ENCODE results near the gene KCNQ2.

KCNQ2 gene

DNA sequence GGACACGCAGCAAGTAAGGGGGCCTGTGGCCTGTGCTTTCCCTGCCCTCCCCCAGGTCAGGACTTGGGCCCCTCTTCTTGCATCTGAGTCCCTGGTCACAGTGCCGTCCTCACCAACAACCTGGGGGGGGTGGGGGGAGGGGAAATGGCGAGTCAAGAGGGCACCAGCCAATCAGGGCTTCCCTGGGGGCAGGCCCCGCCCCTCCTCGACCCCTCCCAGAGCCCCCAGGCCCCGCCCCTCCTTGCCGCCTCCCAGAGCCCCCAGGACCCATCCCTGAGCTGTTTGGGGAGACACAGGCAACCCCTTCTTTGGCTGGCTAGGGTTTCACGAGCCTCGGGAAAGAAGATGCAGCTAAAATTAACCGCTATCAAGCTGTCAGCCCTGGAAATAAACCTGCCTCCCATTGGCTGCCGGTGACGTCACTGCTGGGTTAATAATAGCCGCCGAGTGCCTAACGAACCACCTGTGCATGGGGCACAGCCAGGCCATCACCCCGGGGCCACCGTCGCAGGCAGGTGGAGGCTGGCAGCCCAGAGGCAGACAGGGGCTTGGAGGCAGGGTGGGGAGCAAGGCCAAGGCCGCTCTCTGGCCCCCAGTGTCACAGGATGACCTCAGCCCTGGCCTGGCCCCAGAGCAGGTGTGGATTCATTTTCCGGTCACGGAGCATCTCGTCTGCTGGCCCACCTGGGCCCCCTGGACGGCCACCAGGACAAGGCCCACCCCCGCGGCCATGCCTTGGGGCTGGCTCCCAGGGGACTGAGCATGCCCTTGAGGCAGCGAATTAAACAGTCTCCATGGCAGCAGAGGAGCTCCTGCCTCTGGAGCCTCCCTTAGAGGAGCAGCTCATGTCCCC is 29.6 kb upstream of the KCNQ2 start:
- DNase-seq: no peak

DNA sequence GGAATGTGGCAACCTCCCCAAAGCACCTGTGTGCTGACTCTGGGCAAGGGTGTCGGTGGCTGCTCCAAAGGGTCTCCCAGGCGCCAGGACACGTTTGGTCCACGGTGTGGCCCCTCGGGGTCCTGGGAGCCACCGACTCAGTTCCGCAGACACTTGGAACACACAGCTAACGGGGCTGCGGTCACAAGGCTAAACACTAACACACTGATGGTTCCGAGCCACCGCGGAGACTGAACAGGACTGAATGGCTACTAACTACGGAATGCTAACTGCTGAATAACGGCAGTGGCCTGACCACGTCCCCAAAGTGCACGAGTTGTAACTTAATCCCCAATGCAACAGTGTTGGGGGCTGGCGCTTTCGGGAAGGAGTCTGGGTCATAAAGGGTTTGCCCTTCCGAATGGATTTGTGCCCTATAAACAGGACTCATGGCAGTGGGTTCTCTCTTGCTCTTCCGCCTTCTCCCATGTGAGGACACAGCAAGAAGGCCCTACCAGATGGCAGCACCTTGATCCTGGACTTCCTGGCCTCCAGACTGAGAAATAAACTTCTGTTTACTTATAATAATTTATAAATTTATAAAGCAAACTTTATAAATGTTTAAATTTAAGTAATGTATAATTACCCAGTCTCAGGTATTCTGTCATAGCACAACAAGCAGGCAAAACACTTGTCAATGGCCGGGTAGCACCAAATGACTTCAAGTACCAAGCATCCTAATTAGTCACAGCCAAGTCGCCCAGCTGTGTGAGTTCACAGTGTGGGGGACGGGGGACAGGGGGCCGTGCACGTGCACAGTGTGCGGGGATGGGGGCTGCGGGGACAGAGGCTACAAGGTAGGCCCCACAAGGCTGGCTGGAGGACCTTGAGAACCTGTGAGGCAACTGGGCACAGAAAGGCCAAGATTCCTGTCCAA is 28.7 kb upstream of the KCNQ2 start:
- DNase-seq: no peak

DNA sequence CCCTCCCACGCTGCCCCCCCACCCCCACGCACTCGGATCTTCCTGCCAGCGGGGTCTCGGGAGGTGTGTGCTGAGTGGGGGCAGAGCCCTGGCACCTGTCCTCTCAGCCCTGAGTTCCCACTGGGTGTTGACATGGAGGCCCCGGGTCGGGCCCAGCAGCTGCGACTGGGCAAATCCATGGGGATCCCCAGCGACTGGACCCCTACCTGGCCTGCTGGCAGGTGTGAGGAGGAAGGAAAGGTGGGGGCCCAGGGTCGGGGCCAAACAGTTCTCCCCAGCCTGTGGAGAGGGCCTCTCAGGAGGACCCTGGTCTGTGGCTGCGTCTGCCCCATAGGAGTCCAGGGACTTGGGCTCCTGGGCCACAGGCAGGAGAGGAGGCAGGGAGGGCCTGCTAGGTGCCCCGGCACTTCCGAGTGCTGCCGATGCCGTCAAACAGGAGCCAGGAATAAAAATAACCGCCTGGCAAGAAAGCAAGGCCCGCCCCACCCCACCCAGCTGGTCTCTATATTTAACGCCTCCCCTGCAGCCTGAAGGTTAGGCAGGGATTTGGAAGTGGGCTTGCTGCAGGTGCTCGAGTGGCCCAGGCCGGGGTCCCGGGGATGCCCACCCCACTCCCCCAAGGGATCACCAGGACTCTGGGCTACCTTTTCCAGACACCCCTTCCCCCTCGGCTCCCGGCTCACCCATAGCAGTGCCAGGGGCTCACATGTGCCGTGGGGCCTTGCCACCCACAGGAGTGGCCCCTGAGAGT is 27.9 kb upstream of the KCNQ2 start:
- no peak for DNase-seq

DNA sequence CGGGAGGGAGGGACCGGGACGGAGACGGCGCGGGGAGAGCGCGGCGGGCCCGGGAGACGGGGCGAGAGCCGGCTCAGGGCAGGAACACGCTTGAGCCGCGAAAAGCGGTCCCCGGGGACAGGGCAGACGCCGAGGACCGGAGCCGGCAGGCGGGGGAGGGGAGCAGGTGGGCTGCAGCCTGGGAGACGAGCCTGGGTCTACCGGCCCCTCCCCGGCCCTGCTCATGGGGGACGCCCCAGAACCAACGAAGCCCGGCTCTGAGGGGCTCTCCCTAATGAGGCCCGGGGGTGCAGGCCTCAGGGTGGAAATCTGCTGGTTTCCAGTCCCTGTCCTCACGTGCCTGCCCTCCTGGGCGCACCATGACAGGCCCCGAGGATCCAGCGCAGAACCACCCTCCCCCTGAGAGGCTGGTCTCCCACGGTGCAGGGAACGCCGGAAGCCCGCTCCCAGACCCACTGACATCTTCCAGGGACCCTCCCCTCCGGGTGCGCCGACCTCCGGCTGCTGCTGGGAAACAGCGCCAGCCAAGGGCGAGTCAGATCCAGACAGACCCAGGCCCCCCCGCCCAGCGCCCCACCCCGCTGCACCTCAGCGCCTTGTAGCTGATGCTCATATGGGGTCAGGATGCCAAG is 27.0 kb upstream of the KCNQ2 start:
- DNase-seq: no peak

DNA sequence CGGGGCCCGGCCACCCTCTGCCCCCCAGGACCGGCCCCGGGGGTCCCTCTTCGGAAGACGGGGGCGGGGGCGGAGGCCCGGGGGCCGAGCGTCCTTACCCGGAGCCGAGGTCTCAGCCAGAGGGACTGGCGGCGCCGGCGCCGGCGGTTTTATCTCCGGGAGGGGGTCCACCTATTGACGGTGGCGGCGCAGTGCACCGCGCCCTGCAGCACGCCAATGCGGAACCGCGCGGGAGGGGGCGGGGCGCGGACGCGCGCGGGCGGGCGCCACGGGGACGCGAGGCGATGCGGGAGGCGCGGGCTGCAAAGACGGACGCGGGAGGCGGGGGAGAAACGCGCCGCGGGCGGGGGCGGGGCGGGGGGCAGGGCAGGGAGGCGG is 26.5 kb upstream of the KCNQ2 start, which contains the start of gene EEF1A2:
Gene EEF1A2 (minus strand): TSS at position 124 of the 378 bp plus-strand sequence. CDS start 1,320 bp downstream, outside the sequence.
- no peak for DNase-seq

DNA sequence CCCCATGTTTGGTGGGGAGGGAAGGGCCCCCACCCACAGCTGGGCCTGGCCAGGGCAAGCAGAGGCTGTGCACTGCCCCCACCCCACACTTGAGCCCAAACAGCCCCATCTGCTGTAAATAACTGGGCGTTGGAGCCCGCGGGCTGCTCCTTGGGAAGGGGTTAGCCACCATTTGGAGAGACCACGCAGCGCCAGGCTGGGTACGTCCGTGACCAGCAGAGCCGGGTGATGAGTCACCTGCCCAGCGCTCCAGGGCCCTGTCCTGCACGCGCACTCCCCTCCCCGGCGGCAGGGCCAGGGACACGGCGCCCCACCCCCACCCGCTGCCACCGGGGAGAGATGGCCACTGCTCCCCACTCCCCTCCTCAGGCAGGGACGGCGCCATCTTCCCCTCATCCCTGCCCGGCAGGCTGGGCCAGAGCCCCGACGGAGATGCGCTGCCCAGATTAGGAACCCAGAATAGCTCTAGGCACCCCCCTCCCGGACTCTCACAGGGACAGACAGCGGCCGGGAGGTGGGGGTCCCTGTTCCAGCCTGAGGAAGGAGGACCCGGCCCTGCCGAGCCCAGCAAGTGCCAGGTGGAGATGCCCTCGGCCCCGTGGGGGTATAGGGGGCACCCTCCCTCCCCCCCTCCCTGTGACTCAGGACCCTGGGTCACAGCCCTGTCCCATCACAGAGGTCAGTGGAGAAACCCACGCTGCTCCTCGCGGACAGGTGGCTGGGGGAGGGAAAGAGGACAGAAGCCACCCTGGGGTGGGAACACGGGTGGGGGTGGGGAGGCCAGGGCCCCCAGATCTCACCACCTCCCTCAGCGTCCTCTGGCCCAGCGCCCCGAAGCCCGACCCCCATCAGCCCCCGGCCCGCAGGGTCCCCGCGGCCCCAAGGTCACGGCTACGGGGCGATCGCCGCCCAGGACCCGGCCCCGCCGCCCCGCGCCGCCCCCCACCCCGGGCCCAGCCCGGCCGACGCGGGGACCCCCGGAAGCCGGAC is 25.8 kb upstream of the KCNQ2 start:
- no peak for DNase-seq

DNA sequence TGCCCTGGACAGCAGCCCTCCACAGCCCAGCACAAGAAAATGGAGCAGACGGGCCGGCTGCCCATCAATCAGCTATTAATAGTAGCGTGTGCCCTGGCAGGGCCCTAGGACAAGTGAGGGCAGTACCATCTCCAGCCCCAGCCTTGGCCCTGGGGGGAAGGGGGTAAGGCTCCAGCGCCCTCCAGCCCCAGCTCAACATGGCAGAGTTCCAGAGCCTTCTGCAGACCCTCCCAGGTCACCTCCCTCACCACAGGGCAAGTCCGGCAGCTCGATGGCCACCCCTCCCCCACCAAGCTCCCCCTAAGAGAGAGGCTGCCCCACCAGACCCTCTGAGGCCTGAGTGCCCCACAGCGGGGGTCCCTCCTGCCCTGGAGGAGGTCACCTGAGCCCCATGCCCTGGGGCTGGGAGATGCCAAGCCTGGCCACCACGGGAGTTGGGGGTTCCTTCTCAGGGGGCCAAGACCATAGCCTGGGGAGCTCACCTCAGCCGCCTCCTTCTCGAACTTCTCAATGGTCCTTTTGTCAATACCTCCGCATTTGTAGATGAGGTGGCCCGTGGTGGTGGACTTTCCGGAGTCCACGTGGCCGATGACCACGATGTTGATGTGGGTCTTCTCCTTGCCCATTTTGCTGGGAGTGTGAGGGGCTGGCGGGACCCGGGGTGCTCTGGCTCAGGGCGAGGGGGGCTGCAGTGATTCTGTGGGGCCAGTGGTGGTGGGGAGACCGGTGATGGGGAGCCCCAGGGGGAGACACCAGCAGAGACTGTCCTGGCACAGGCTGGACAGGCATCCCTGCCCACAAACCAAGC is 24.9 kb upstream of the KCNQ2 start:
- no peak for DNase-seq

DNA sequence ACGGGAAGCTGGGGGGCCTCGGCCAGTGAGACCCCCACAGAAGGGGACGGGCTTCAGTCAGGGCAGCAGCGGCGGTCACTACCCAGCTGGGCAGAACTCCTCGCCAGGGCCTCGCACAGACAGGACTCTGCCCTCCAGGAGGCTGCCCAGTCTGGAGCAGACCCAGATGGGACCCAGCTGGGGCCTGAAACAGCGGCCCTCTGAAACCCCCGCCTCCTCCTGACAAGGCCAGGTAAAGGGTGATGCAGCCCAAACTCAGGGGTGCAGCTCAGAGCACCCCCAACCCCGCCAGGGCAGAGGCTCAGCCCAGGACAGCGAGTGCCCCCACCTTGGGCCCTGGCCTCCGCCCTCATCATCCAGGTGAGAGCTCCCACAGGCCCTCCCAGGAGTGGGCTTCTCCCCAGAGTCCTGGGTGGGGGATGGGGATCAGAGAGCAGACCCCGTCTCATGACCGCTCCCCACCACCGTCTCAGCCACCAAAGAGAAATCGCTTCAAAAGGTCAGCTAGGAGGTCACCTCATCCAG is 24.2 kb upstream of the KCNQ2 start:
- DNase-seq: no peak

DNA sequence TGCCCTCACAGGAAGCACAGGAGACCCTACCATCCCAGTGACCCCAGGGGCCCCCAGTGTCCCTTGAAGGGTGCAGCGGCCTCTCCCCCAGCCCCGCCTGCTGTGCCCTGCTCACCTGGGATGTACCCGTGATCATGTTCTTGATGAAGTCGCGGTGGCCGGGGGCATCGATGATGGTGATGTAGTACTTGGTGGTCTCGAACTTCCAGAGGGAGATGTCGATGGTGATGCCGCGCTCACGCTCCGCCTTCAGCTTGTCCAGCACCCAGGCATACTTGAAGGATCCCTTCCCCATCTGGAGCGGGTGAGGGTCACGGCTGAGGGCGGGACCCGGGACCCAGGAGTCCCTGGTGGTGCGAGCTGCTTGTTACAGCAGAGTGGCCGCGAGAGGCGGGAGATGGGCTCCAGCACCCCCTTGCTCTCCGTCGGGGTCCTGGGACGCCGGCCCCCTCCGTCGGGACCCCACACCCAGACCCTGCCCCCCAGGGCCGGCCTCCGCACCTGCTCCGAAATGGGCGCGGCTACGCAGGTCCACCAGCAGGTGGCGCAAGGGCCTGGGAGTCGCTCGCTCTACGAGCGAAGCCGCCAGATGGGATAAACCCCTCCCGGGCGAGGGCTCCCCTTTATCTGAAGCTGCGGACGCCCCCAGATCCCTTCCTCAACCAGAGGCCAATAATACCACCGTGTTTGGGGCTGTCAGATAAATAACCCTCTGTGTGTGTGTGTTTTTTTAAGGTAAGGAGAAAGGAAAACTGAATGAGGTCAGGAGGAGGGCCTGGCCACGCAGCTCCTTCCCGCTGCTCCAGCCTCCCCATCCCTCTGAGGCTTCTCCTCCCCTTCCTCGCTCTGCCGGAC is 23.5 kb upstream of the KCNQ2 start:
- no peak for DNase-seq

DNA sequence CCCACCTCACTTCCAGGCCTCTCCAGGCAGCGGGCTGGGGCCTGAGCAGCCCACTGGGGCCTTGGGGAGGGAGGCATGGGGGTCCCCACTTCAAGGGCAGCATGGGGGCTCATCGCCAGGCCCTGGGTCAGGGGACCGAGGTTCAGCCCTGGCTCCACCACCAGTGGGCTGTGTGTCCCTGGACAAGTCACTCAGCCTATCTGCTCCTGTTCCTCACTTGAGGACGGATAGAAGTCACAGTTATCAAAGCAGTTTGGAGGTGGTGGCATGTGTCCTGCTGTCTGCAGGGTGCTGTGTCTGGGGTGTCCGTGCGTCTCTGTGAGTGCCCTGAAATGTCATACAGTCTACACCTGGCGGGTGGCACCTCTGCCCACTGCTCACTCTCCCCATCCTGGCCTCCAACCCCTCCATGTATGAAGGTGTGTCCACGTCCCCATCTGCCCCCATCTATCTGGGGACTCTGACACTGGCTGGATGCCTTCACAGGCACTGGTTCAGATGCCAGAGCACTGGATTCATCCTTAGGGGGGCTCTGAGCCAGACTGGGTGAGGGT is 22.8 kb upstream of the KCNQ2 start:
- no peak for DNase-seq

DNA sequence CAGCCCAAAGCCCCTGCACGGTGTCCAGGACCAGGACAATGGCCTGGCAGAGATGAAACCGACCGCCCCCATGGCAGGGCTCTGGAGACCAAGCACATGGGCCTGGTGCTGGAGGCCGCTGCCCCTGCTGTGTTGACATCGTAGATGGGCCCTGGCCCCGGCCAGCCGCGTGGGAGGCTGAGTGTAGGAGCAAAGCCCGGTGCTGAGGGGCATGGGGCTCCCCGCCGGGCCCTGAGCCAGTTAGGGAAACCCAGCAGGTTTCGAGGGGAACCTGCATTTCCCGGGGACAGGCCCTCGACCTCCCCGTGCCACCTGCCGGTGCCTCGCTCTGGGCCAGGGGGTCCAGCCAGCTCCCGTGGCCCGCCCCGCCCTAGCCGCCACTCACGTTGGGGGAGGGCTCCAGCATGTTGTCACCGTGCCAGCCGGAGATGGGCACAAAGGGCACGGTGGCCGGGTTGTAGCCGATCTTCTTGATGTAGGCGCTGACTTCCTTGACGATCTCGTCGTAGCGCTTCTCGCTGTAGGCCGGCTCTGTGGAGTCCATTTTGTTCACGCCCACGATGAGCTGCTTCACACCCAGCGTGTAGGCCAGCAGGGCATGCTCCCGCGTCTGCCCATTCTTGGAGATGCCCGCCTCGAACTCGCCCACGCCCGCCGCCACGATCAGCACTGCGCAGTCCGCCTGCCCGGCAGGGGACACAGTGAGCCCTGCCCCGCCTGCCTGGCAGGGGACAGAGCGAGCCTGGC is 22.1 kb upstream of the KCNQ2 start:
- DNase-seq: no peak

DNA sequence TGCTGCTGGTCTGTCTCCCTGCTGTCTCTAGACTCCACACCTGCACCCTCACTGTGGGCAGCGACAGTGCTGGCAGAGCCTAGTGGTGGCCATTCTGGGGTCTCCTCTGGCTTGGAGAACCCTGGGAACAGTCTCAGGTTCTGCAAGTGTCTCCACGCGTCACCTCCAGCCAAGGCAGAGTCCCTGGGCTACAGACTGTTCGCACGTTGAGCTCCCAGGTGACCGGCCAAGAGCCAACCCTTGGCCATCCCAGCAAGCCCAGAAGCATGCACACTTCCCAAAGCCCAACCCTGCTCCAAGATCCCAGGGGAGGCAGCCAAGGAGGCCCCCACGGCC is 21.6 kb upstream of the KCNQ2 start:
- DNase-seq: no peak

DNA sequence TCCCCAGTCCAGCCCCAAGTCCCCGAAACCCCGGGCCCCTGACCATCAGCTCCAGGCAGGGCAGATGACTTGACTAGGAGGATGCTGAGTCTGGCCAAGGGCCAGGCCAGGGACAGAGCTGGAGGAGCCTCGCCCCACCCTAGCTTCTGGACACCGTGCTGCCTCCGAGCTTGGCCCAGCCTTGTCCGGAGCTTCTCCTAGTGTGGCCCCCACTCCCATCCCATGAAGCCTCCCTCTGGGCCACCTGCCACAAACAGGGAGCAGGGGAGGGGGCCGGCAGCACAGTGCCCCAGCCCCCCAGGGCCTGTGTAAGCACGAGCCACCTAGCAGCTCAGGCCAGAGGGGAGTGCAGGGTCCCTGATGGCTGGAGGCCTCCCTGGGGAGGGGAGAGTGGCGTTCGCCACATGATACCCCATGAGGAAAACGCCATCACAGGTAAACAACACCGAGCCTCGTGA is 21.1 kb upstream of the KCNQ2 start:
- no peak for DNase-seq

DNA sequence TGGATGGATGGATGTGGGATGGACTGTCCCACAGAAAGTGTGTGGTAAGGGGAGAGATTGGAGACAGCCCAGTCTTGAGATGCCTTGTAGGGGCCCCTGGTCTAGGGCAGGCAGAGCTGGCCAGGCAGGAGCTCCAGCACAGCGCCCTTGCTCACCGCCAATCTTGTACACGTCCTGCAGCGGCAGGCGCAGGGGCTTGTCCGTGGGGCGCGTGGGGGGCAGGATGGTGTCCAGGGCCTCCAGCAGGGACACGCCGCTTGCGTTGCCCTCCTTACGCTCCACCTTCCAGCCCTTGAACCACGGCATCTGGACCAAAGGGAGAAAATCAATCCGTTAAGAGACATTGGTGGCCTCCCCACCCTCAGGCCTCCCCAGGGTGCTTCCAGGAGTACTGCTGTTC is 20.5 kb upstream of the KCNQ2 start:
- DNase-seq: no peak

DNA sequence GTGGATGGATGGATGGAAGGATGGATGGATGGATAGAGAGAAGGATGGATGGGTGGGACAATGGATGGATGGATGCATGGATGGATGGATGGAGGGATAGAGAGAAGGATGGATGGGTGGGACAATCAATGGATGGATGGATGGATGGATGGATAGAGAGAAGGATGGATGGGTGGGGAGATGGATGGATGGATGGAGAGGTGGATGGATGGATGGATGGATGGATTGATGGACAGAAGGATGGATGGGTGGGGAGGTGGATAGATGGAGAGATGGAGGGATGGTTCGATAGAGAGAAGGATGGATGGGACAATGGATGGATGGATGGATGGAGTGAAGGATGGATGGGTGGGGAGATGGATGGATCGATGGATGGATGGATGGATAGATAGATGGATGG is 20.1 kb upstream of the KCNQ2 start:
- DNase-seq: no peak

DNA sequence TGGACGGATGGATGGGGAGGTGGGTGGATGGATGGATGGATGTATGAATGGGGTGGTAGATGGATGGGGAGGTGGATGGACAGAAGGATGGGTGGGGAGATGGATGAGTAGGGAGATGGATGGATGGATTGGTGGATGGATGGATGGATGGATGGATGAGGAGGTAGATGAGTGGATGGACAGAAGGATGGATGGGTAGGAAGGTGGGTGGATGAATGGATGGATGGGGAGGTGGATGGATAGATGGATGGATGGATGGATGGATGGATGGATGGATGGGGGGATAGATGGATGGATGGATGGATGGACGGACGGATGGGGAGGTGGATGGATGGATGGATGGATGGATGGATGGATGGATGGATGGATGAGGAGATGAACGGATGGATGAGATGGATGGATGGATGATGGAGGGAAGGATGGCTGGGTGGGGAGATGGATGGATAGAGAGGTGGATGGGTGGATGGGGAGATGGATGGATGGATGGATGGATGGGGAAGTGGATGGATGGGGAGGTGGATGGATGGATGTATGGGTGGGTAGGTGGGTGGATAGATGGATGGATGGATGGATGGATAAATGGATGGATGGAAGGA is 19.3 kb upstream of the KCNQ2 start:
- no peak for DNase-seq

DNA sequence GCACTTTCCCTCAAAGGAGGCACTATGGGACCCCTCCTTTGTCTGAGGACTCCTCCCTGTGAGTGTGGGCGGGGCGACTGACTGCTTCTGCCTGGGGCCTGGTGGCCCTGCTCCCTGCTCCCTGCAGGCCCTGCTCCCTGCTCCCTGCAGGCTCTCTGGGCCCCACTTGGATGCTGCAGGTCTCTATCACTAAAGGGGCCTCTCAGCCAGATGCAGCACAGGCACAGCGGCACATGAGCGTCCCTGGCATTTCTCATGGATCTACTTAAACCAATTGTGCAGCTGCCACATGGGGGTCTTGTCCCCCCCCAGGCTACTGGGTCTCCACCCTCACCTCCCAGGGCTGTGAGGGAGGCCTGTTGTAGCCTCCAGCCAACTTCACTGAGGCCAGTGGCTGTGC is 18.6 kb upstream of the KCNQ2 start:
- no peak for DNase-seq

DNA sequence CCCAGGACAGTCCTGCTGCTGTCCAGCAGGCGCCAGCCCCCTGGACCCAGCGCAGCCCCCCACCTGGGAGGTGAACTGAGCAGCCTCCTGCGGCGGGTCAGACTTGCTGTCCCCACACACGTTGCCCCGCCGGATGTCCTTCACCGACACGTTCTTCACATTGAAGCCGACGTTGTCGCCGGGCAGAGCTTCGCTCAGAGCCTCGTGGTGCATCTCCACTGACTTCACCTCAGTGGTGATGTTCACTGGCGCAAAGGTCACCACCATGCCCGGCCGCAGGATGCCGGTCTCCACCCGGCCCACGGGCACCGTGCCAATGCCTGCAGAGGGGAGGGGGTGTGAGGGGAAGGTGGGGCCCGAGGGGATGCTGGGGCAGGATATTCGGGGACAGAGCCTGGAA is 18.0 kb upstream of the KCNQ2 start:
- no peak for DNase-seq

Data from cortex of kidney (tissue), 1 donor.